ENCODE results near the gene TRMT112. TPM values are rescaled to one million over a fixed set of nuclear protein-coding genes. Genes with fewer than 3 reads are reported as not detected.

Gene TRMT112
- total and polyA plus RNA-seq, 7 donors: 78.1 to 311 (median 125) TPM

- H3K36me3 ChIP-seq (ENCODE audit: insufficient read depth in 1 of 2, low read depth in 1 of 2): no peaks in the 10 kb centered on the region
- no peak for DNase-seq
- peaks cover 0 to 45% (median 21%) of the 10 kb centered on the region in 3 donors for H3K27me3 ChIP-seq (ENCODE audit: insufficient read depth in 3 of 3, low read length in 2 of 3)
- intact Hi-C loops (cut with DNase I): no loop called here
- TF ChIP-seq CTCF (IDR thresholded peaks at IDR 0.05): no peak
- peaks cover 24% of the 10 kb centered on the region for H3K4me1 ChIP-seq
- WGBS, 3 donors: 51 to 78% (median 55%) methylated on average over 7 to 10 of the region's 10 CpGs
- H3K27ac ChIP-seq: no peak overlapping the region
- H3K9me3 ChIP-seq: no peaks in the 10 kb centered on the region
- no peak for ATAC-seq
- H3K4me3 ChIP-seq: no peak overlapping the region
Measured at GRCh38 chr11:64290352-64291261, 26.8 kb downstream of the TRMT112 start.

GRCh38 chr11:64289002-64289564 lies 28.3 kb downstream of the TRMT112 start:
- intact Hi-C loops (cut with DNase I): no loop called here
- DNase-seq: no peak

GRCh38 chr11:64288353-64288750 lies 29.0 kb downstream of the TRMT112 start:
- intact Hi-C loops (cut with DNase I): no loop called here
- ATAC-seq: no peak

More at GRCh38 chr11:64289002-64289564, 28.3 kb downstream of the TRMT112 start:
- WGBS, 3 donors: 92 to 97% (median 93%) methylated on average over 13 of the region's 13 CpGs
- no peak for ATAC-seq
- Histone ChIP-seq H3K9me3 (no peaks in the 10 kb centered on the region), H3K4me1 (peaks cover 25% of the 10 kb centered on the region), H3K27me3 (ENCODE audit: insufficient read depth in 3 of 3, low read length in 2 of 3) (peaks cover 0 to 35% (median 21%) of the 10 kb centered on the region in 3 donors), H3K4me3 (no peak overlapping the region), H3K36me3 (ENCODE audit: insufficient read depth in 1 of 2, low read depth in 1 of 2) (no peaks in the 10 kb centered on the region), H3K27ac (no peak overlapping the region)
- TF ChIP-seq CTCF (IDR thresholded peaks at IDR 0.05): no peak

GRCh38 chr11:64287676-64288352 lies 29.5 kb downstream of the TRMT112 start:
- H3K4me1 ChIP-seq: peaks cover 35% of the 10 kb centered on the region
- TF ChIP-seq CTCF (IDR thresholded peaks at IDR 0.05): no peak
- peaks cover 0 to 1% of the 10 kb centered on the region in 2 donors for H3K36me3 ChIP-seq (ENCODE audit: insufficient read depth in 1 of 2, low read depth in 1 of 2)
- 94% methylated on average over 31 to 33 of the region's 33 CpGs for WGBS, 3 donors
- intact Hi-C loops (cut with DNase I): no loop called here
- DNase-seq (peak in 1 of 2 donors; percentile 51), ATAC-seq (no peak)
- no peaks in the 10 kb centered on the region for H3K9me3 ChIP-seq
- no peak overlapping the region for H3K4me3 ChIP-seq
- peaks cover 0 to 24% (median 14%) of the 10 kb centered on the region in 3 donors for H3K27me3 ChIP-seq (ENCODE audit: insufficient read depth in 3 of 3, low read length in 2 of 3)
- no peak overlapping the region for H3K27ac ChIP-seq

More at GRCh38 chr11:64288353-64288750, 29.0 kb downstream of the TRMT112 start:
- no peak for TF ChIP-seq CTCF (IDR thresholded peaks at IDR 0.05)
- Histone ChIP-seq H3K4me1 (peaks cover 32% of the 10 kb centered on the region), H3K27ac (no peak overlapping the region), H3K27me3 (ENCODE audit: insufficient read depth in 3 of 3, low read length in 2 of 3) (peaks cover 0 to 29% (median 18%) of the 10 kb centered on the region in 3 donors), H3K9me3 (no peaks in the 10 kb centered on the region), H3K4me3 (no peak overlapping the region), H3K36me3 (ENCODE audit: insufficient read depth in 1 of 2, low read depth in 1 of 2) (no peaks in the 10 kb centered on the region)
- 89 to 92% (median 89%) methylated on average over 7 to 9 of the region's 9 CpGs for WGBS, 3 donors
- no peak for DNase-seq
